Activated CD4-positive, alpha-beta T cell treated with anti-CD3 and anti-CD28 coated beads for 36 hours (primary cell): ENCODE measurements around the gene DRGX. TPM values are rescaled to one million over a fixed set of nuclear protein-coding genes. Genes with fewer than 3 reads are reported as not detected.

ENCODE experiments used
- ATAC-seq: fragments of 200-7000 bp; cut with Tn5 transposase; one replicate; pipeline ENCODE4 v1.10.0; 2021; ENCODE audit warnings: mild to moderate bottlenecking, moderate library complexity
- CTCF ChIA-PET: fragments of 350-600 bp; sonication (Branson Sonifier 250); formaldehyde crosslinking; loops from one replicate; lab custom pipeline; 2021; ENCODE audit warnings: antibody characterized with exemption; lab: Charles Lee
- POLR2A ChIA-PET: fragments of 350-600 bp; sonication (Branson Sonifier 250); formaldehyde crosslinking; loops from one replicate; lab custom pipeline; 2021; ENCODE audit warnings: antibody characterized with exemption, inconsistent platforms; lab: Charles Lee
- DNase-seq: peaks from one replicate; pipeline ENCODE4 v3.0.0-alpha.2; 2020
- H3K27ac Mint-ChIP-seq: one replicate; pipeline ENCODE4 v1.8.0; 2021; ENCODE audit warnings: mixed read lengths
- H3K27me3 Mint-ChIP-seq: one replicate; pipeline ENCODE4 v1.8.0; 2021; ENCODE audit warnings: mixed read lengths
- H3K36me3 Mint-ChIP-seq: one replicate; pipeline ENCODE4 v1.8.0; 2021; ENCODE audit warnings: low read depth, mixed read lengths
- H3K4me1 Mint-ChIP-seq: one replicate; pipeline ENCODE4 v1.8.0; 2021; ENCODE audit warnings: mixed read lengths
- H3K4me3 Mint-ChIP-seq: one replicate; pipeline ENCODE4 v1.8.0; 2021; ENCODE audit warnings: mild to moderate bottlenecking, moderate library complexity, mixed read lengths
- H3K9me3 Mint-ChIP-seq: one replicate; pipeline ENCODE4 v1.8.0; 2021; ENCODE audit warnings: low read depth, mixed read lengths
- intact Hi-C, 2 experiments: fragments of 100-400 bp; cut with DNase I in 1 of 2; cut with micrococcal nuclease in 1 of 2; formaldehyde crosslinking; loops; one replicate each; pipeline versions ENCODE4 v1.14.2 to v1.15.1; 2022 to 2024; cut with DNase I, micrococcal nuclease
- total RNA-seq, 2 experiments: library from RNA; stranded (reverse); gene quantifications; one replicate each; pipeline ENCODE4 v1.2.3, GENCODE V29; 2021

DRGX gene
- total RNA-seq, 2 experiments from 2014 or later = not detected

DNA sequence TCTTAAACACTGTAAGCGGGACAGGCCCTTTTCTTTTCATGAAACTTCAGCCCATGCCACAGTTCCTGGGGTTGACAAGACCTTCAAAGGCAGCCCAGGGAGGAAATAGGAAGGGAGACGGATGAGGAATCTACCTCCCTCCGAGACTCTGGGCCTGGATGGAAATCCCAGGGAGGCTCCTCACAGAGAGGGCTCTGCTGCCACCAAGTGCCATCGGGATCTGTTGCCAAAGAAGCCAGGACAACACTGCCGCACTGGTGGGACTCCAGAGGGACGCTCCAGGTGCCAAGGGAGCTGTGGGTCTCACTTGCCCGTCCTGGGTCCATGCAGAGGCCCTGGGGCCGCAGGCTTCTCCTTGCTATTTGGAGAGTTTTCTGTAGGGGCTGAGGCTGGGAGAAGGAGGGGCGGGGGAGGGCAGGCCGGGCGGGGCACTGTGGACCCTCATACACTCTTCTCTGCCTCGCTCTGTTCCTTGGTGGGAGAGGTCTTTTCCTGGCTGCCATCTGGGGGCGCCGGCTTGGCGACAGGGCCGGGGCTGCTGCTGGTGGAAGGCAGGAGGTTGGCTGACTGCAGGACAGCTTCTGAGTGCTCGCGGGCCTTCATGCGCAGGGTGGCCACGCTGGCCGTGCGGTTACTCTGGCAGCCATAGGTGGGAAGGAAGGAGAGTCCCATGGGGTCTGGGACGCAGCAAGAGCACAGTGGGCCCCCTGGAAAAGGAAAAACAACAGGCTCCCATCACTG is 30.0 kb downstream of the DRGX start:
- Mint-ChIP-seq H3K27me3 (no peaks in the 10 kb centered on the region), H3K27ac (no peak overlapping the region), H3K9me3 (no peaks in the 10 kb centered on the region), H3K4me1 (no peaks in the 10 kb centered on the region), H3K4me3 (no peak overlapping the region), H3K36me3 (no peaks in the 10 kb centered on the region)
- intact Hi-C loops = no loop called here
- ChIA-PET CTCF (no interaction called here), POLR2A (no interaction called here)
- DNase-seq (no peak), ATAC-seq (no peak)

DNA sequence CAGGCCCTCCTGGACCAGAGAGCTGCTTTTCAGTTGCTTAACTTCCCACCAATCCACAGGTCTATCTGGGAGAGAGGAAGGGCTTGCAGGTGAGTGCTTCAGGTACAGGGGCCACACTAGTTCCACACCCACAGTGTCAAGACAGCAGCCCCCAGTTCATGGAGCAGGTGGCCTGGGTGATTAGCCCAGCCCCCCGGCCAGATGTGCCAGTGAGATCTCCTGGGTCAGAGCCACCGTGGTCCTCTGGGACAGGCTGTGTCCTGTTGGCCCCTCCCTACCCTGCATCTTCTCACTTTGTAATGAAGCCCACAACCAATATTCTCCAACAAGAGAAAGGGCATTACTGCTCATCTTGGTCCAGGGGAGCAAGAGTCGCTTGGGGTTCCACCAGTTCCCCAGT is 30.6 kb downstream of the DRGX start:
- DNase-seq = no peak
- no peaks in the 10 kb centered on the region for H3K27me3 Mint-ChIP-seq
- no peak overlapping the region for H3K27ac Mint-ChIP-seq
- POLR2A ChIA-PET = no interaction called here
- H3K4me3 Mint-ChIP-seq = no peak overlapping the region
- CTCF ChIA-PET = no interaction called here
- no peaks in the 10 kb centered on the region for H3K9me3 Mint-ChIP-seq
- intact Hi-C loops = no loop called here
- H3K4me1 Mint-ChIP-seq = no peaks in the 10 kb centered on the region
- no peaks in the 10 kb centered on the region for H3K36me3 Mint-ChIP-seq
- no peak for ATAC-seq

DNA sequence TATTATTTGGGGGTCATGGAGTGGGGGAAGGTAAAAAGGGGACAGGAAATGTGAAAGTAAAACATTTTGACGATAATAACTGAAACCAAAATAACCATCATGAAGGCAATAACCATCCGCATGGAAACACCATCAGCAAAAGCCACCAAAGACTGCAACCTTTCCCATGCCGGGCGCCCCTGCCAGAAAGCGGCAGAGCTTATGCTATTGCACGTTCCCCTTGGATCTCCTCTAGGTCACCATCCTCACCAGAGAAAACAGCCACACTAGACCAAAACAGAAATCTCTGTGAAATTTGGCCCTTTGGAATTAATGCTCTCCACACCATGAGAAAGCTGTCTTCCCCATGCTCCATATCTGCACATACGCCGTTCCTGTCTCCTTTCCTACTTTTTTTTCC is 31.1 kb downstream of the DRGX start:
- intact Hi-C loops = no loop called here
- POLR2A ChIA-PET = no interaction called here

DNA sequence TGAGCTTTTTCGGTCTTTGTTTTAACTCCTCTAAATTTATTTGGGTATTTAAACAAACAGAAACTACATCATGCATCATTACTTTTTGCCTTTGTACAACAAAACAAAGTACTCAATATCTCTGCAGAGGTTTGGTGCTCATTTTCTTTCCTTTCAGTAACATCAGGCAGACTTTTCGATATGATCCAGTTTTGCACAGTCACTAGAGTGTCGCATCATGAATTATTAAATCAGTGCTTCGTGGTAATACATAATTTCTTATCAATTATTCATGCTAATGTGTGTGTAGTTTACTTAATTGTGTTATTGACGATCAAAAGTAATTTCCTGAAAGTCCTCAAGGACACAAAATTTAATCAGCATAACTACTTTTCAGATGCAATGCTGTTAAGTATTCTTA is 31.8 kb downstream of the DRGX start:
- Mint-ChIP-seq H3K4me3 (no peak overlapping the region), H3K27me3 (no peaks in the 10 kb centered on the region), H3K27ac (no peak overlapping the region), H3K4me1 (no peaks in the 10 kb centered on the region), H3K36me3 (no peaks in the 10 kb centered on the region), H3K9me3 (no peaks in the 10 kb centered on the region)
- intact Hi-C loops = no loop called here
- ChIA-PET CTCF (no interaction called here), POLR2A (no interaction called here)
- DNase-seq = no peak
- no peak for ATAC-seq

More for the DNA sequence above, 31.1 kb downstream of the DRGX start:
- Mint-ChIP-seq H3K36me3 (no peaks in the 10 kb centered on the region), H3K4me1 (no peaks in the 10 kb centered on the region), H3K9me3 (no peaks in the 10 kb centered on the region), H3K27ac (no peak overlapping the region), H3K4me3 (no peak overlapping the region), H3K27me3 (no peaks in the 10 kb centered on the region)
- no peak for DNase-seq
- CTCF ChIA-PET = no interaction called here
- ATAC-seq = no peak

DNA sequence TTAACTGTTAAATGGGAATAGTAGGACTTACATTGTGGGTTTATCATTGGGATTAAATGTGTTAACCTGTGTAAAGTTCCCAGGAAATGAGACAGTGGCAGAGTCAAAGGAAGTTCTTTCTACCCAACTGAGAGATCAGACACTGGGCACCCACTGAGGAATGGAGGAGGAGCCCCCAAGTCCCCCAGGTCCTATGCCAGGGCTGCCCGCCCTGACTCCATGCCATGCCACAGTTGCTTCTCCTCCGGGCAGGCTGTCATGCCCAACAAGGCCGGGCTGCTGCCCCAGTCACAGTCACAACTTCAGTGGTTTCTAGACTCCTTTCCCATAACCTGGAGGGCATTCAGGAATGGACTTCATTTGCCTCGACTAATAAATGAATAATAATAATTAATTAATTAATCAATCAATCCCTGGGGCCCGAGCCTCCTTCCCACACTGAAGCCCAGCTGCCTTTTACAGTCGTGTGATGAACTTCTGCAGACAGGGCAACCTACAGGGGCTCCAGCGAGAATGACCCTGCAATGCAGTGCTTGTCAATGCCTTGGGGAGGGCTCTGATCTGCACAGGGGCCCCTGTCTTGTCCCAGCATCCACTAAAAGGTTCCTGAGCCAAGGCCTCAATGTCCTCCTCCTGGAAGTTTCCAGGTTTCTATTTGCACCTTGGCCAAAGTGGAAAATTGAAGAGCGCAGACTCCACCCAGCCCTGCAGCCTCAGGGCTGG is 32.4 kb downstream of the DRGX start:
- no peaks in the 10 kb centered on the region for H3K36me3 Mint-ChIP-seq
- POLR2A ChIA-PET = no interaction called here
- H3K4me1 Mint-ChIP-seq = no peaks in the 10 kb centered on the region
- intact Hi-C loops = no loop called here
- CTCF ChIA-PET = no interaction called here
- DNase-seq (no peak), ATAC-seq (no peak)
- no peaks in the 10 kb centered on the region for H3K27me3 Mint-ChIP-seq
- no peaks in the 10 kb centered on the region for H3K9me3 Mint-ChIP-seq
- no peak overlapping the region for H3K27ac Mint-ChIP-seq
- no peak overlapping the region for H3K4me3 Mint-ChIP-seq

DNA sequence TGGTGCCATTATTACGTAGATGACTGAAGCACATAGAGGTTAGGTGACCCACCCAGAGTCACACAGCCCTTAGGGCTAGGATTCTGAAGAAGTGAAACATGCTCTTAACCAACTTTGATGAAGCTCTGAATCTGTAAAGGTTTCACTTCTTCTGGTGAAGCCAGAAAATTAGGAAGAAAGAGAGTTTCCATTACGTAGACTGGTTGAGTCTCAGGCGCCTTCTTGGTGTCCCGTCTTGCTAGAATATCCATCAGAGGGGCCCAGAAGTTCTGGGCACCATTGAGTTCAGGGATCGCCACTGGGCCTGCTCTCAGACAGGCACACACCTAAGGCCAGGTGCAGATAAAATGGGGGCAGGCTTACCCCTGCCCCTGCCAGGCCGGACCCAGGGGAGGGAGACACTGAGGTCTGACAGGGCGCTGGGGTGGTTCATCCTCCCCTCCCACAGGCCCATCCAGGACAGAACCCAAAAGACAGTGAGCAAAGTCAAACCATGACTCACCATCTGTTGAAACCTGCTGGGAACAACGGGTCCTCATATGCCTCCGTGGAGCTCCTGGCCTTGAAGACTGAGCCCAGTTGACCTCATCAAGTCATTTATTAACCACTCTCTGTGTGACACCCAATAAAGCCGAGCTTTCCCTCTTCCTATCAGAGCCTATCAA is 33.2 kb downstream of the DRGX start:
- DNase-seq = no peak
- ATAC-seq = no peak
- H3K27ac Mint-ChIP-seq = no peak overlapping the region
- H3K4me1 Mint-ChIP-seq = no peaks in the 10 kb centered on the region
- intact Hi-C loops = no loop called here
- no peaks in the 10 kb centered on the region for H3K9me3 Mint-ChIP-seq
- H3K27me3 Mint-ChIP-seq = no peaks in the 10 kb centered on the region
- no peaks in the 10 kb centered on the region for H3K36me3 Mint-ChIP-seq
- CTCF ChIA-PET = no interaction called here
- POLR2A ChIA-PET = no interaction called here
- no peak overlapping the region for H3K4me3 Mint-ChIP-seq

DNA sequence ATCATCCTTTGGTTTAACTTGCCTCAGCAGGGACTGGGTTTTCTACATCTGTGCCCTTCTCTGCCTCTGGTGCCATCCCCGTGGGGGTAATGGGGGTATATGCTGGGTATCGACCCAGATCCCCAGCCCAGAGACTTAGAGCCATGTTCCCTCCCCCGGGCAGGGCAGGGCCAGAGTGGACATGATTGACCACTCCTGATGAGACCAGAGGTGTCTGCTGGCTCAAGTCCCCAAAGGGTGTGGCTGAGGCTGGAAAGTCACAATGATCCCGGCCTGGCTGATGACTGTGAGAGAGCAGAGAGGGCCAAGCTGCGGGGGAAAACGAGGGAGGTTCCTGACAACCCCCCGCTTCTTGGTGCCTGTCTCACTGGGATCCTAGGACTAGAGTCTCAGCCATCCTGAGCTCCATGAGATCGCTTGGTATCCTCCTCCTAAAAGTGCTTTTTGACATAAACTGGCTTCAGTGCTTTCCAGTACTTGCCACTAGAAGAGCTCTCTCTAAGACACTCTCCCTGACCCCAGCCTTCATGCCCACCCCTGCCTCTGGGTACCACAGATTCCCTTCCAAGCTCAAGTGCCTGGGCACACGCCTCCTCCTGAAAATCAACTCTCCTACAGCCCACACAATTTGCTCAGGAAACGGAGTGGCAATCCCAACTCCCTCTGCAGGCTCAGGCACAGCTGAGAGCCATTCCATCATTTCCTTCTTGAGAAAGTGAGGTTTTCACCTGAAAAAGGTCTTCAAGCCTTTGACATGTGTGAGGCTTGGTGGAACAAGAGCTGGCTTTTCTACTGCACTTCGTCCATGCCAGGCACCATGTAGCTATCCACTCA is 33.9 kb downstream of the DRGX start:
- ChIA-PET CTCF (interaction anchor here (0.8 kb wide), 1 partner anchor 22 kb away, joined by 5 read pairs; no protein-coding TSS in a partner anchor), POLR2A (no interaction called here)
- Mint-ChIP-seq H3K4me1 (no peaks in the 10 kb centered on the region), H3K36me3 (no peaks in the 10 kb centered on the region), H3K27ac (no peak overlapping the region), H3K27me3 (no peaks in the 10 kb centered on the region), H3K4me3 (no peak overlapping the region), H3K9me3 (no peaks in the 10 kb centered on the region)
- ATAC-seq = no peak
- intact Hi-C loops = no loop called here
- no peak for DNase-seq

DNA sequence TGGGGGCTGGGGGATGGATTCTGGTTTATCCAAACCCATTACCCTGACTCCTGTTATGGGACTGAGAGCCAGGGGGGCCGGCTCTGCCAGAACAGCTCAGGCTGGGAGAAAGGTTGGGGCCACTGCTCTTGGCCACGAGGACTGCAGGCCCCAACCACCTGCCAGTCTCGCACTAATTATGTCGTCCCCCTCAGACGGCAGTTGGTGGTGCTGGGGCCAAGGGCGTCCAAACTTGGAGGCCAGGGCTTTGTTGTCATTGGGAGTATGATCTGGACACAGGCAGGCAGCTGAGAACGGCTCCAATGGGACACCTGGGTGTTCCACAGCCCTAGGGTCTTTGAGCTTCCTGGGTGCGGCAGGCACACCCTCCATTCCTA is 34.7 kb downstream of the DRGX start:
- ATAC-seq = no peak
- ChIA-PET POLR2A (no interaction called here), CTCF (interaction anchor here (0.8 kb wide), 1 partner anchor 22 kb away, joined by 5 read pairs; no protein-coding TSS in a partner anchor)
- H3K9me3 Mint-ChIP-seq = no peaks in the 10 kb centered on the region
- no peaks in the 10 kb centered on the region for H3K36me3 Mint-ChIP-seq
- H3K4me1 Mint-ChIP-seq = no peaks in the 10 kb centered on the region
- H3K4me3 Mint-ChIP-seq = no peak overlapping the region
- no peaks in the 10 kb centered on the region for H3K27me3 Mint-ChIP-seq
- intact Hi-C loops = no loop called here
- no peak for DNase-seq
- no peak overlapping the region for H3K27ac Mint-ChIP-seq

DNA sequence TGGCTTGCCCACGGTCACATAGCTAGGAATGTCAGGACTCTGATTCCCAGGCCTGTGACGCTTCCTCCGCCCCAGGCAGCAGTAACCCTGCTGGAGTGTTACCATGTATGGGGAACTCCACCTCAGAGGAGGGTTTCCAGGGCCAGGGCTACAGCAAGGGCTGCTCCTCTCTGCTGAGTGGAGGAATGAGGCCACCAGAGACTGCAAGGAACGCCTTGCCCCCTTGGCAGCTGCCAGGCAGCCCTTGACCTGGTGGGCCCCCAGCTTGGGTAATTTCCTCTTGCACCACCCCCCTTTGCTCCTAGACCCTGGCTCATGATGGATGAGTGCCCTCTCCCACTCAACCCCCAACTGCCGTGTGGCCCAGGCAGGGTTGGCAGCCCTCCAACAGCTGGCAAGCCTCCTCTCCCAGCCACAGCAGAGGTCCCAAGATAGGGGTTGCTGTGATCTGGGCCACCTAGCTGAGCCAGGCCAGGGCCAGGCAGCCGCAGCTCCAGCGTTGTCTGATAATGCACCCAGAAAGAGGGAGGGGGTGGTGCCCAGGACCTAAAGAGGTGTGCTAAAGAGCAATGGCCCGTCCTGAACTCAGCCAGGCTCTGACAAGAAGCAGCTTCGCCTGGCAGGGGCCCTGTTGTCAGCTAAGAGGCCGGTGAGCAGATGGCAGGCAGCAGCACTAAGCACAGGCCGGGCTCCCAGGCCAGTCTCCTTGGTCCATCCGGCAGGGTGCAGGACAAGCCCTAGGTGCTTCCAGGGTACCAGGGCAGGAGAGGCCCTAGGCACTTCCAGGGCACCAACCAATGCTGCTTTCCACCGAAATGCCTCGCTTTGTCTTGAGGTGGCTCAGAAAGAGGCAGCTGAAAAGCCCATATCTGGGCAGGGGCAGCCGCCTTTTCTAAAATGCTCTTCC is 35.4 kb downstream of the DRGX start:
- H3K9me3 Mint-ChIP-seq = no peaks in the 10 kb centered on the region
- ChIA-PET POLR2A (no interaction called here), CTCF (interaction anchor here (0.8 kb wide), 1 partner anchor 23 kb away, joined by 5 read pairs; no protein-coding TSS in a partner anchor)
- no peaks in the 10 kb centered on the region for H3K27me3 Mint-ChIP-seq
- no peaks in the 10 kb centered on the region for H3K4me1 Mint-ChIP-seq
- no peak overlapping the region for H3K4me3 Mint-ChIP-seq
- ATAC-seq (no peak), DNase-seq (no peak)
- intact Hi-C loops = no loop called here
- H3K36me3 Mint-ChIP-seq = no peaks in the 10 kb centered on the region
- no peak overlapping the region for H3K27ac Mint-ChIP-seq

DNA sequence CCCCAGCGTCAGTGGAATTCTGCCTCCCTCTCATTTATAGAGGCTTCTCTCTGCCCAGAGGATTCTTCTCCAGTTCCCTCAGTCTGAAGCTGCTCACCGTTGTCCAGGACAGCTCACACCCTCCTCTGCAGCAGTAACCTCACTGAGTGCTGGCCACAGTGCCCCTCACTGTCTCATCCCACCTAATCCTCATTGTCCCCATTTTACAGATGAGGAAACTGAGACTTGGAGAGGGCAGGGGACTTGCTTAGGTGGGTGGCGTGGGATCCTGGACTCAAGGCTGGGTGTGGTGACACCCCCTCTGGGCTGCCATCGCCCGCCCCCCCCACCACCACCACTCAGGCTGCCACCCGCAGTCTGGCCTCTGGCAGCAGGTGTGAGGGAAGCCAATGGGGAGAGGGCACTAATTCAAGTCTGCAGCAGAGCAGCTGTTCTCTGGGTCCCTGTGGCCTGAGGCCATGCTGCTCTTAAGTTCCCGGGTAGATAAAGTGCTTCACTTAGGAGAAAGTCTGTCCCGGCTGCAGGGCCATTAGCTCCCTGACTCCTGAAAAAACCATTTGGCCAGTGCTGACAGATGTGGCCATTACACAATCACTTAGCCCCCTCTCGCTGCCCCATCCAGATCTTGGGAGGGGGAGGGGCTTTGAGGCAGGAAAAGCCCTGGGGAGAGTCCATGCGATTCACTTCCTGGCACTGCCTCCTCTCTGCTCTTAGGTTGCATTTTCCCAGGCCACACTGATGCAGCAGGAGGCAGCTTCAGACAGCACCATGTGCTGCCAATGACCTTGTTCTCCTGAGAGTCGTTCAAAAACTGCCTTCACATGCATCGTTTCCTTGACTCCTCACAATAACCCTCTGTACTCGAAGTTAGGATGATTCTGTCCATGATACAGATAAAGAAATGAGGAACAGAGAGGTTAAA is 36.3 kb downstream of the DRGX start:
- no peaks in the 10 kb centered on the region for H3K36me3 Mint-ChIP-seq
- DNase-seq (no peak), ATAC-seq (no peak)
- ChIA-PET POLR2A (no interaction called here), CTCF (no interaction called here)
- no peak overlapping the region for H3K4me3 Mint-ChIP-seq
- no peaks in the 10 kb centered on the region for H3K27me3 Mint-ChIP-seq
- no peaks in the 10 kb centered on the region for H3K4me1 Mint-ChIP-seq
- intact Hi-C loops = no loop called here
- H3K27ac Mint-ChIP-seq = no peak overlapping the region
- H3K9me3 Mint-ChIP-seq = no peaks in the 10 kb centered on the region
